Ovary (tissue), 9 donors: ENCODE data around the gene AGBL5. TPM values are rescaled to one million over a fixed set of nuclear protein-coding genes. Genes with fewer than 3 reads are reported as not detected.
A peak's percentile ranks its signal among the peaks of the same experiment; 100 is the strongest.

Experiments used
- DNase-seq, 5 donors: peaks; one replicate each; pipeline ENCODE4 v3.0.0-alpha.2; 2019 to 2020
- H3K27ac ChIP-seq, 2 donors: fragments of 200-600 bp; one replicate each; pipeline versions ENCODE4 v1.5.1 to v1.8.0; 2019 to 2022
- H3K27me3 ChIP-seq: fragments of 200-600 bp; one replicate; pipeline ENCODE4 v1.8.0; 2022
- H3K36me3 ChIP-seq: fragments of 200-600 bp; sonication (generic); one replicate; pipeline ENCODE4 v1.5.1; 2019
- H3K4me1 ChIP-seq: one replicate; pipeline ENCODE4 v1.8.1; 2013; ENCODE audit warnings: mild to moderate bottlenecking, moderate library complexity; ENCODE audit not compliant: insufficient read depth
- H3K4me3 ChIP-seq: fragments of 200-600 bp; sonication (generic); one replicate; pipeline ENCODE4 v1.5.1; 2017
- H3K9me3 ChIP-seq, 2 donors: fragments of 200-600 bp in 1 of 2; sonication (generic) in 1 of 2; one replicate each; pipeline versions ENCODE4 v1.5.1 to v1.8.1; 2013 to 2019; ENCODE audit warnings: mild to moderate bottlenecking in 1 of 2, moderate library complexity in 1 of 2
- EP300 ChIP-seq: sonication (generic); formaldehyde crosslinking; IDR thresholded peaks from one replicate; pipeline ENCODE4 v1.6.1; 2017; ENCODE audit warnings: antibody characterized with exemption
- POLR2A ChIP-seq: fragments of 450-650 bp; IDR thresholded peaks from one replicate; pipeline ENCODE4 v1.6.1; 2017; ENCODE audit warnings: antibody characterized with exemption, mild to moderate bottlenecking, moderate library complexity
- WGBS, 3 donors: extraction: QIAGEN DNeasy Blood & Tissue Kit in 1 of 3; methylation state at CpG; one replicate each; pipeline versions ENCODE4 v1.1.5 to v1.1.7; 2013 to 2017; 5-methylcytosine and 5-hydroxymethylcytosine counted together
- intact Hi-C, 4 donors: fragments of 100-400 bp; cut with DNase I; formaldehyde crosslinking; loops; one replicate each; pipeline versions ENCODE4 v1.11.0 to v1.15.1; 2022 to 2023
- polyA plus RNA-seq, 2 donors: library from polyadenylated mRNA; stranded (reverse); fragments of 200-250 nt in 1 of 2; fragments of 350-450 nt in 1 of 2; fragmentation: Illumina TruSeq in 1 of 2; extraction: RNeasy Lipid Tissue Mini Kit (QIAGEN cat#74804) in 1 of 2; gene quantifications; one replicate each; pipeline ENCODE4 v1.2.3, GENCODE V29; 2013 to 2014
- total RNA-seq, 7 donors: library from RNA; depleted of rRNA in 2 of 7; stranded (reverse); fragments of >200 nt in 2 of 7; fragmentation: NEBNext Ultra II Directional in 3 of 7; extraction: Animal tissue kit (Norgen Biotek cat#: 25700) in 3 of 7; gene quantifications; one replicate each; pipeline versions ENCODE4 v1.1.0 to v1.2.4, GENCODE V29; 2016 to 2023
- TF ChIP-seq, protein P1 (sequence below), 3 donors: fragments of 450-650 bp in 2 of 3; fragments of 200-600 bp in 1 of 3; IDR thresholded peaks; one replicate each; pipeline versions ENCODE4 v1.5.1 to v1.8.0; 2016 to 2022; ENCODE audit warnings: antibody characterized with exemption in 3 of 3, mild to moderate bottlenecking in 1 of 3
- donor health status: DM: no; HTN: no; CAD: no; lungs with moderate emphysema.
- donor health status: DM: no; HTN: no; CAD: no.
- donor health status: Bipolar disorder and iron deficiency.
- donor health status: DM: yes; HTN: yes; CAD: no.
- donor health status: DM: no; HTN: no; CAD: no.
- donor health status: DM: yes; HTN: yes; CAD: no.

Gene AGBL5
- total and polyA plus RNA-seq, 9 donors, result 11.7 to 26.9 (median 23.9) TPM

DNA sequence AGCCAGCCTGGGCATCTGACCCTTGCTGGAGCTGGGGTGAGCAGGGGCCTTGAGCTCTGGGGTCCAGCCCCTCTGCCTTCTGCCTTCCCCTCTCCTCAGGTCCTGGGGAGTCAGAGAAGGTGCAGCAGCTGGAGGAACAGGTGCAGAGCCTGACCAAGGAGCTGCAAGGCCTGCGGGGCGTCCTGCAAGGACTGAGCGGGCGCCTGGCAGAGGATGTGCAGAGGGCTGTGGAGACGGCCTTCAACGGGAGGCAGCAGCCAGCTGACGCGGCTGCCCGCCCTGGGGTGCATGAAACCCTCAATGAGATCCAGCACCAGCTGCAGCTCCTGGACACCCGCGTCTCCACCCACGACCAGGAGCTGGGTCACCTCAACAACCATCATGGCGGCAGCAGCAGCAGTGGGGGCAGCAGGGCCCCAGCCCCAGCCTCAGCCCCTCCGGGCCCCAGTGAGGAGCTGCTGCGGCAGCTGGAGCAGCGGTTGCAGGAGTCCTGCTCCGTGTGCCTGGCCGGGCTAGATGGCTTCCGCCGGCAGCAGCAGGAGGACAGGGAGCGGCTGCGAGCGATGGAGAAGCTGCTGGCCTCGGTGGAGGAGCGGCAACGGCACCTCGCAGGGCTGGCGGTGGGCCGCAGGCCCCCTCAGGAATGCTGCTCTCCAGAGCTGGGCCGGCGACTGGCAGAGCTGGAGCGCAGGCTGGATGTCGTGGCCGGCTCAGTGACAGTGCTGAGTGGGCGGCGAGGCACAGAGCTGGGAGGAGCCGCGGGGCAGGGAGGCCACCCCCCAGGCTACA is 30.7 kb downstream of the AGBL5 start:
- DNase-seq, result peak in 1 of 5 donors; percentile 50
- intact Hi-C loops, result loop anchor here (10.0 kb wide), 2 partner anchors 47 to 107 kb away; partner anchors contain the start of genes MAPRE3 (in 2 of the 4) and TMEM214 (in 2 of the 4)
- Histone ChIP-seq H3K4me3 (no peak overlapping the region), H3K4me1 (peaks cover 16% of the 10 kb centered on the region), H3K9me3 (no peaks in the 10 kb centered on the region), H3K27ac (no peak overlapping the region), H3K27me3 (no peaks in the 10 kb centered on the region), H3K36me3 (no peaks in the 10 kb centered on the region)
- TF ChIP-seq, protein P1, sequence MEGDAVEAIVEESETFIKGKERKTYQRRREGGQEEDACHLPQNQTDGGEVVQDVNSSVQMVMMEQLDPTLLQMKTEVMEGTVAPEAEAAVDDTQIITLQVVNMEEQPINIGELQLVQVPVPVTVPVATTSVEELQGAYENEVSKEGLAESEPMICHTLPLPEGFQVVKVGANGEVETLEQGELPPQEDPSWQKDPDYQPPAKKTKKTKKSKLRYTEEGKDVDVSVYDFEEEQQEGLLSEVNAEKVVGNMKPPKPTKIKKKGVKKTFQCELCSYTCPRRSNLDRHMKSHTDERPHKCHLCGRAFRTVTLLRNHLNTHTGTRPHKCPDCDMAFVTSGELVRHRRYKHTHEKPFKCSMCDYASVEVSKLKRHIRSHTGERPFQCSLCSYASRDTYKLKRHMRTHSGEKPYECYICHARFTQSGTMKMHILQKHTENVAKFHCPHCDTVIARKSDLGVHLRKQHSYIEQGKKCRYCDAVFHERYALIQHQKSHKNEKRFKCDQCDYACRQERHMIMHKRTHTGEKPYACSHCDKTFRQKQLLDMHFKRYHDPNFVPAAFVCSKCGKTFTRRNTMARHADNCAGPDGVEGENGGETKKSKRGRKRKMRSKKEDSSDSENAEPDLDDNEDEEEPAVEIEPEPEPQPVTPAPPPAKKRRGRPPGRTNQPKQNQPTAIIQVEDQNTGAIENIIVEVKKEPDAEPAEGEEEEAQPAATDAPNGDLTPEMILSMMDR (IDR thresholded peaks at IDR 0.05), result no peak
- TF ChIP-seq EP300 (no peak), POLR2A (no peak)
- 56 to 74% (median 64%) methylated on average over 37 to 38 of the region's 38 CpGs for WGBS, 3 donors

DNA sequence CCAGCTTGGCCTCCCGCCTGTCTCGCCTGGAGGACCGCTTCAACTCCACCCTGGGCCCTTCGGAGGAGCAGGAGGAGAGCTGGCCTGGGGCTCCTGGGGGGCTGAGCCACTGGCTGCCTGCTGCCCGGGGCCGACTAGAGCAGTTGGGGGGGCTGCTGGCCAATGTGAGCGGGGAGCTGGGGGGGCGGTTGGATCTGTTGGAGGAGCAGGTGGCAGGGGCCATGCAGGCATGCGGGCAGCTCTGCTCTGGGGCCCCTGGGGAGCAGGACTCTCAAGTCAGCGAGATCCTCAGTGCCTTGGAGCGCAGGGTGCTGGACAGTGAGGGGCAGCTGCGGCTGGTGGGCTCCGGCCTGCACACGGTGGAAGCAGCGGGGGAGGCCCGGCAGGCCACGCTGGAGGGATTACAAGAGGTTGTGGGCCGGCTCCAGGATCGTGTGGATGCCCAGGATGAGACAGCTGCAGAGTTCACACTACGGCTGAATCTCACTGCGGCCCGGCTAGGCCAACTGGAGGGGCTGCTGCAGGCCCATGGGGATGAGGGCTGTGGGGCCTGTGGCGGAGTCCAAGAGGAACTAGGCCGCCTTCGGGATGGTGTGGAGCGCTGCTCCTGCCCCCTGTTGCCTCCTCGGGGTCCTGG is 31.4 kb downstream of the AGBL5 start:
- Histone ChIP-seq H3K4me1 (peaks cover 16% of the 10 kb centered on the region), H3K4me3 (no peak overlapping the region), H3K36me3 (no peaks in the 10 kb centered on the region), H3K9me3 (no peaks in the 10 kb centered on the region), H3K27ac (no peak overlapping the region), H3K27me3 (no peaks in the 10 kb centered on the region)
- TF ChIP-seq POLR2A (no peak), EP300 (no peak)
- TF ChIP-seq, protein P1 (IDR thresholded peaks at IDR 0.05), result no peak
- intact Hi-C loops, result loop anchor here (10.0 kb wide), 2 partner anchors 48 to 108 kb away; partner anchors contain the start of genes MAPRE3 (in 2 of the 4) and TMEM214 (in 2 of the 4)
- 63 to 68% (median 65%) methylated on average over 27 of the region's 27 CpGs for WGBS, 3 donors
- DNase-seq, result peak in 2 of 5 donors; percentile 25 to 48

DNA sequence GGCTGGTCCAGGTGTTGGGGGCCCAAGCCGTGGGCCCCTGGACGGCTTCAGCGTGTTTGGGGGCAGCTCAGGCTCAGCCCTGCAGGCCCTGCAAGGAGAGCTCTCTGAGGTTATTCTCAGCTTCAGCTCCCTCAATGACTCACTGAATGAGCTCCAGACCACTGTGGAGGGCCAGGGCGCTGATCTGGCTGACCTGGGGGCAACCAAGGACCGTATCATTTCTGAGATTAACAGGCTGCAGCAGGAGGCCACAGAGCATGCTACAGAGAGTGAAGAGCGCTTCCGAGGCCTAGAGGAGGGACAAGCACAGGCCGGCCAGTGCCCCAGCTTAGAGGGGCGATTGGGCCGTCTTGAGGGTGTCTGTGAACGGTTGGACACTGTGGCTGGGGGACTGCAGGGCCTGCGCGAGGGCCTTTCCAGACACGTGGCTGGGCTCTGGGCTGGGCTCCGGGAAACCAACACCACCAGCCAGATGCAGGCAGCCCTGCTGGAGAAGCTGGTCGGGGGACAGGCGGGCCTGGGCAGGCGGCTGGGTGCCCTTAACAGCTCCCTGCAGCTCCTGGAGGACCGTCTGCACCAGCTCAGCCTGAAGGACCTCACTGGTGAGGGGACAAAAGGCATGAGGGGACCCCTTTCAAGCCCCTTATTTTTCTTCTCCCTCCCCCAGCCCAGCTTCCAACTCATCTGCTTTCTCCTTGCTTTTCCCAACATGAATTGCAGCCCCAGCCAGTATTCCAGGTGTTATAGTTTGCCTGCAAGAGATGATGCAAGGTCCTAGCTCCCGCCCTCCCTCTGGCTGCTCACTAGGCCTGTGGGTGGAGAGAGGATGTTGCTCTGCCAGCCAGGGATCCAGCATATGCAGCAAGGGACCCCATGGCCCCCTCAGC is 32.2 kb downstream of the AGBL5 start:
- Histone ChIP-seq H3K4me1 (peaks cover 16% of the 10 kb centered on the region), H3K27me3 (no peaks in the 10 kb centered on the region), H3K4me3 (no peak overlapping the region), H3K27ac (no peak overlapping the region), H3K36me3 (no peaks in the 10 kb centered on the region), H3K9me3 (no peaks in the 10 kb centered on the region)
- peak in 1 of 5 donors; percentile 21 for DNase-seq
- 73 to 79% (median 76%) methylated on average over 20 of the region's 20 CpGs for WGBS, 3 donors
- intact Hi-C loops, result loop anchor here (10.0 kb wide), 2 partner anchors 49 to 109 kb away; partner anchors contain the start of genes MAPRE3 (in 2 of the 4) and TMEM214 (in 2 of the 4)
- TF ChIP-seq EP300, result no peak
- no peak for TF ChIP-seq POLR2A
- TF ChIP-seq, protein P1 (IDR thresholded peaks at IDR 0.05), result no peak
